ENCODE data around the gene PDF.
"Not testable (repeated sequence)": the region's sequence is repeated elsewhere in the genome, so short reads cannot be mapped to it uniquely, and the experiment has no call there.

The PDF gene

DNA sequence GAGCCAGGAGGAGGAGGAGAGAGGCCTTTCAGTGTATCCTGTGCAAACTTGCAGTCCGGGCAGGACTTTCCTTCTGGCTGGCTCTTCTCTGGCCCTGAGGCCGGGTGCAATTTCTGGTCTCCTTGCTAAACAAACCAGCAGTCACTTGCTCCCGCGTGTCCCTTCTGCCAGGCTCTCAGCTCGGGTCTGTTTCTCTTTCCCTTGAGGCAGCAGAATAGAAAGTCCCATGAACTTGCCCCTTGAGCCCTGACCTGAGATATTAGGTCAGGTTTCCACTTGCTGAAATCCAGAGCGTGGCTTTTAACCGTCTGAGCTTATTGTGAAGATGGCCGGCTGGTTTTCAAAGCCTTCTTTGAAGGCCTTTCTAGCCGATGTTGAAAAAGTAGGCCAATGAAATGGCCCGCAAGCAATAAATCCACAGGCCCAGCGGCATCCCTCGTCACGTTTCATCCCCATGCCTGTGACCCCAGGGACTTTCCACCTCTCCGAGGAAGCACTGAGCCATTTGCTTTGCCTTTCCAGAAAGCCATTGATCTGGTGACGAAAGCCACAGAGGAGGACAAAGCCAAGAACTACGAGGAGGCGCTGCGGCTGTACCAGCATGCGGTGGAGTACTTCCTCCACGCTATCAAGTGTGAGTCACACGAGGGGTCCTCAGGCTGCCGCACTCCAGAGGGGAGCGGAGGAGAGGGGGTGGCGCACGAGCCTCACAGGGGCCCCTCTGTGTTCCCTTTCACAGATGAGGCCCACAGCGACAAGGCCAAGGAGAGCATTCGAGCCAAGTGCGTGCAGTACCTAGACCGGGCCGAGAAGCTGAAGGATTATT, 14.7 kb downstream of the PDF start:
- DNase-seq = no peak

DNA sequence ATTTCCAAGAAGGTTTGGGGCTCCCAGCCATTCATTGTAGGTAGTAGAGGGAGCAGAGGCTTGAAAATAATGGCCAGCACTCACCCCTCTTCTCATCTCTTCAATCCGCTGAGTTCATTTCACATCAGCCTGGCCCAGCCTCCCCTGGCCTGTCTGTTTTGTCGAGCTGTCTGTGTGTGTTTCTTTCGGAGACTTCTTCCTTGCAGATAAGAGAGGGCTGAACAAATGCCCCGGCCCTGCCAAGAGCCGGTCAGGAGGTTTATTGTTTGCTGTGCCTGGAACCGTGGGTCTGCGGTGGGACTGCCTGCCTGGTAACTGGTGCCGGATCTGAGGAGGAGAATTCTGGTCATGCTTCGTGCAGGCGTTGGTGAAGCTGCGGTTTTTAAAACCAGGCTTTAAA, 15.9 kb downstream of the PDF start:
- DNase-seq = no peak

DNA sequence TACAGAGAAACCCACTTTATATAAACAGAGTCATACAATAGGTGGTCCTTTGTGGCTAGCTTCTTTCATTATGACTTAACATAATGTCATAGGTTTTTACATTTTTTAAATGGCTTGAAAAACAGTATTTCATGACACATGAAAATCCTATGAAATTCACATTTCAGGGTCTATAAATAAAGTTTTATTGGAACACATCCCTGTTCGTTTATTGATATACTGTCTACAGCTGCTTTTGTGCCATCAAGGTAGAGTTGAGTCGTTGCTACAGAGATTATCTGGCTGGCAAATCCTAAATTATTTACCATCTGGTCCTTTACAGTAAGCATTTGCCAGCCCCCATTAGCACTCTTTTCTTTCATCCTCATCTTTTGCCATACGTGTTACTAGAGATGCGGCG, 16.9 kb downstream of the PDF start:
- DNase-seq = no peak

DNA sequence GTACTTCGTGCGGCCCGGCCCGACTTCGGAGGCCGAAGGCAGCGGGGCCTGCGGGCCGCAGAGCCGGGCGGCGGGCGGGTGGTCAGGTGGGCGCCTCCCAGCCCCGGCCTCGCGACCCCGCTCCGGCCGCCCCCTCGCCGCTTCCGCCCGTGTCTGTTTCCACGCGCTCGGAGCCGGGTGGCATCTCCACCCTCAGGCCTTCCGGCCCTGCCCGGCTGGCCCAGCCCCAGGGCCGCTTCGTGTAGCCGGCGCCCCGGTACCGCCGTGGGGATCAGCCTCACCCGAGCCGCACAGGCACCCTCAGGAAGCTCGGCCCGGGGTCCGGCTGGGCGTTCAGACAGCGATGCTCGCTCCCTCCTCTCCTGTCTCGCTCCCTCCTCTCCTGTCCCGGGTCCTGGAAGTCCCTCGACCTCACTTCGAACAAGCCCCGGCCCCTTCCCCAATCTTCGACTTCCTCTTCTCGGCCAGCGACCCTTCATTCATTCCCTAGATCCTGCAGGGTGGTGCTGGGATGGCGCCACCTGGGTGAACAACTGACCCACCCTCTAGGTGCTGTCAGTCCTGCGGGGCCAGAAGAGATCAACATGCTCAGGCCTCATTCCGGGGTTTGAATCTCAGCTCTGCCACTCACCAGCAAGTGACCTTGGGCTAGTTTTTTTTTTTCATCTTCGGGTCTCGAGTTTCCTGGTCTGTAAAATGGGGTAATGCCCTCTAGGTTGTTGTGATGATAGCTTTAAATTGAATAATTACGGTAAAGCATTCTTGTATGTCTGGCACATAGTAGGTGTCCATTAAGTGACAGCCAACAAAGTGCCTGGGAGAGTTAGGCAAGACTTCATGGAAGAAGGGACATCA, 18.6 kb downstream of the PDF start:
- DNase-seq = no peak

DNA sequence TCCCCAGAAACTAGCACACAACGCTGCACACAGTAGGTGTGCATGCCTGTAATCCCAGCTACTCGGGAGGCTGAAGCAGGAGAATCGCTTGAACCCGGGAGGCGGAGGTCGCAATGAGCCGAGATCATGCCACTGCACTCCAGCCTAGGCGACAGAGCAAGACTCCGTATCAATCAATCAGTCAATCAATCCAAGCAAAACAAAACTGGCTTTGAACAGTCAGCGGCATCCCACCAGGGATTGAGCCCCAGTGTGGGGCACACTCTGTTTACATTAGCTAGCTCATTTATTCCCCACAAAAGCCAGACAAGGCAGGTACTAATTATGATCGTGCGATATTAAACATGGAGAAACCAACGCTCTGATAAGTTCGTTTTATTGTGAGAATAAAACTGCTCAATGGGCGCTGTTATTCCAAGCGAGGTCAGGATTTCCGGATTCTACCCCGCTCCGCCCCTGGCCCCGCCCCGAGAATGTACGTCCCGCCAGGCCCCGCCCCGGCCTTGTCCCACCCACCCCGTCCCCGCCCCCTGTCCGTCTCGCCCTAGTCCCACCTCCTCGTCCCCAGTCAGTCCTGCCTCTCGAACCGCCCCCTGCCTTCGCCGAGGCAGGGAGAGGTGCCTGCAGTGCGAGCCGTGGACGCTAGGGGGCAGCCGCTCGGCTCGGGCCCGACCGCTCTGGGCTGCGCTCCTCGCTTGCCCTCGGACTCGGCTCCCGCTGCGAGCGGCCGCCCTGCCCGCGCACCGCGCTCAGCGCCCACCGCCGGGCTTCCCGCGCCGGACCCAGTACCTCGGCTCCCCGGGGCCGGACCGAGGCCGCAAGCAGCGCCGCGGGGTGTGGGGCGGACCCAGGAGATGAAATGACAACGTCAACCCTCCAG, 19.5 kb downstream of the PDF start, which contains the start of gene VPS4A:
TSS of gene VPS4A (plus strand) at position 698 of the 880 bp plus-strand sequence. CDS start at position 860, 162 bp downstream.
- peak; percentile 73 for DNase-seq

DNA sequence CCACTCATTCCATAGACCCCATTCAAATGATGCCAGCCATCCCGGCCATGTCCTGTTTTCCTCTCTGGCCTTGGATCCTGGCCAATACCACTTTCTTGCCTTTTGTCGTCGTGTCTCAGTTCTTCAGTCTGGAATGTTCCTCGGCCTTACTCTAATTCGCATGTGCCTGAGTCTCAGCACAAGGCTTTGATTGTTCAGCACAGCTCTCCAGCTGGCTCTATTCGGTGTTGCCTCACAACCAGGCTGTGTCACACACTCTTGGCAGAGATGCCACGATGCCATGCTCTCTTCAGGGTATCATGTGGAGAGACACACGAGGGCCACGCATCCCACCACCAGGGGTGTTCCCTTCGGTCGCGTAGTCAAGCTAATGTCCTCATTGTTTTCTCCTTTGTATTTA, 21.1 kb downstream of the PDF start:
- no peak for DNase-seq

DNA sequence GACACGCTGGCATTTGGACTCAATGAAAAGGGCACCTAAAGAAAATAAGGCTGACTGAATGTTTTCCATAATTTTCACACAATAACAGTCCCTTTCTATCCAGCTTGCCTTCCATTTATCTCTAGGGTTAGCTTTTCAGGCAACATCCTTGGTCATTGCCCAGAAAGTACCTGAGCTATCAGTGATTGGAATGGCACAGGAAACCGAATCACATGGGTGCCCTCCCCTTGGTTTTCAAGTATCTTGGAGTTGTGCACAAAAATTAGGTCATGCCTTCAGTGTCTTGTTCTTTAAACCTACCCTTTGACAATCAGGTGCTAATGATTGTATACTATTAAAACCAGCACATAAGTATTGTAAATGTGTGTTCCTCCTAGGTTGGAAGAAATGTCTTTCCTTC, 22.5 kb downstream of the PDF start:
- DNase-seq = no peak

DNA sequence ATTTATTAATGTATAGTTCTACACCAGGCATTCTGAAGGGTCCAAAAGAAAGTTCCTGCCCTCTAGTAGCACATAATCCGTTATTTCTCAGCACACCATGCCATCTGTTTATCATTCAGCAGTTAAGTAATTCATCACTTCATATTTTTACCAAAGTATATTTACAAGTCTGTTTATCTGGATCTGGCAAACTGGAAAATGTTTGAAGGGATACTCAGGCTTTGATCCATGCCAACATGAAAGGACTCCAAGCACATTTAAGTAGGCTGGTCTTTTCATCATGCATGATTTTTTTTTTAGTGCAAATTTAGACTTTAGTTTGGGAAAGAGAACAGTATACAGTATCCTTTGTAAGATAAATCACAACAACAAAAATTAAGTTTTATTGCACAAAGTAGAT, 23.3 kb downstream of the PDF start:
- no peak for DNase-seq

DNA sequence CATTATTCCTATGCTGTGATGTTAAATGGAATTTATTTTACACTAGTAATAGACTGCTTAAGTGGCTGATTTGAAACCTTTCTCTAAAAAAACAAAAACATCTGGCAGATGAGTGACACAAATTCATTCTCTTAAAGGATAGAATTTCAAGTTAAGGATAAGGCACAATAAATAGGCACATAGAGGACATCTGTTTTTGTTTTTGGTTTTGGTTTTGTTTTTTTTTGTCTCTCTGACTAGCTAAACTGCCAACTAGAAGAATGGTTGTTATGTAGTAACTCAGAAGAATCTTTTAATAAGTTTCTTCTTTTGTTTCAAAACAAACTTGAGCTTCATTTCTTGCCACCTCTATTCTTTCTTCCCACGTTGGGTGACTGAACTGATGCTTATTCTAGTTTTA, 24.4 kb downstream of the PDF start:
- DNase-seq = no peak

DNA sequence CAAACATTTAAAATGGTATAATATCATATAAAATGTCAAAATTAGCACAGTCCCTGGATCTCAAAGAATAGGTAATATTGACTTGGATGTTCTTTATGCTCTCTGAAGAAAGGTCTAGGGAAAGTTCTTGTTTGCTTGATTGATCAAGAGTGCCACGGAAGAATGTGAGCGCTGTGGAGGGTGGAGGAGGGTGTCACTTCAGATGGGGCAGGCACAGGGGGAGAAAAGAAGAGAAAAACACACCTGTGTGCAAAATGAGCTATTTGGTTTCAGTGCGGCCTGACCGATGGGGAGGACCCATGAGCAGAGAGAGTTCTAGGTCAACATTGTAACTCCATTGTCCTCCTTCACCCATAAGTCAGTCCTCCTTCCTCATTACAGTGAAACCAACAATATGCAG, 28.1 kb downstream of the PDF start:
- DNase-seq = no peak

DNA sequence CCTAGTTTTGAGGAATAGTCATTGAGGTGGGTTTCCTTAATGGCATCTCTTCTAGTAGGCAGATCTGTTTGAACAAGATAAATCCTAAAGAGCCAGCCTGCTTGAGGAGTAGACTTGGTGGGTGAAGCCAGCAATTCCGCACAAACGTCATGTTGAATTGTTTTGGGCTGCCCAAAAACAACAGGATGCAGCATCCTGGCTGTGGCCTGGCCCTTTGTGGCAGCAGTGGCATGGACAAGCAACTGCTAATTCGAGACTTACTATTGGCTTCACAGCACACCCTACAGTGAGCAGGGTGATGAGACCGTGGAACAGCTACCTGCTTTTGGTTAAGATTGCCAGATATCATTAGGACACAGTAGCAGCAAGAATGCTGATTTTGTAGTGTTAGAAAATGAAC, 28.5 kb downstream of the PDF start:
- no peak for DNase-seq

DNA sequence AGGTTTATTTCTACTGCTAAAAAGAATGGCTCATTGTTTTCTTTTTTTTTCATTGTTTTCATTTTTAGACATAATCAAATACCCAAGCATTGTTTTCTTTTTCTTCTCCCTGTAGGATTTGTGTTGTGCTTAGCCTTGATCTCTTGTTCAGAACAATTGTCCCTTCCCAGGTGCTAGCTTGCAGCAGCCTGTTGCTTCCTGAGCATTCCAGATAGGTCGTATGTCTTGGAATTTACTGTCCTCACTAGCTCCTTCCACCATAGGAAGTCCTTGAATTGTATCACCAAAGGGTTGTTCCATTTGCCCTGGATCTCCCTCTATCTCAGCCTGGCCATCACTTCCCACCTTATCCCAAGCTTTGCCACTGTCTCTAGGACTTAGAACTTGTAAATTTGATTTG, 29.2 kb downstream of the PDF start:
- DNase-seq = no peak

DNA sequence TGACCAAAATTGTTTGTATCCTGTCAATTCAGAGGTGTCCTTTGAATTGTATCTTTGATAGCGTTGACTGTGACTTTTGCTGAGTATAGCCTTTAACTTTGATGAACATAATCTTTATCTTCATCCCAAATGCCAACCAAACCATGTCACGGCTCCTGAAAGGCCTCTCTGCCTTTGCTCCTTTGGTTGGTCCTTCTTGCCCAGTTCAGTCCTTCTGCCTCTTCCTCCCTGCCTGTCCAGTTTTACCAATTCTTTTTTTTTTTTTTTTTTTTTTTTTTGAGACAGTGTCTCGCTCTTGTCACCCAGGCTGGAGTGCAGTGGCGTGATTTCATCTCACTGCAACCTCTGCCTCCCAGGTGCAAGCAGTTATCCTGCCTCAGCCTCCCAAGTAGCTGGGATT, 32.1 kb downstream of the PDF start:
- no peak for DNase-seq

DNA sequence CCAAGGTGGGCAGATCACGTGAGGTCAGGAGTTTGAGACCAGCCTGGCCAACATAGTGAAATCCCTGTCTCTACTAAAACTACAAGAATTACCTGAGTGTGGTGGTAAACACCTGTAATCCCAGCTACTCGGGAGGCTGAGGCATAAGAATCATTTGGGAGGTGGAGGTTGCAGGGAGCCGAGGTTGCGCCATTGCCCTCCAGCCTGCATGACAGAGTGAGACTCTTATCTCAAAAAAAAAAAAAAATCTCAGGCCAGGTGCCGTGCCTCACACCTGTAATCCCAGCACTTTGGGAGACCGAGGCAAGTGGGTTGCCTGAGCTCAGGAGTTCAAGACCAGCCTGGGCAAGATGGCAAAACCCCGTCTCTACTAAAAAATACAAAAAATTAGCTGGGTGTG, 33.6 kb downstream of the PDF start:
- not testable (repeated sequence) for DNase-seq

DNA sequence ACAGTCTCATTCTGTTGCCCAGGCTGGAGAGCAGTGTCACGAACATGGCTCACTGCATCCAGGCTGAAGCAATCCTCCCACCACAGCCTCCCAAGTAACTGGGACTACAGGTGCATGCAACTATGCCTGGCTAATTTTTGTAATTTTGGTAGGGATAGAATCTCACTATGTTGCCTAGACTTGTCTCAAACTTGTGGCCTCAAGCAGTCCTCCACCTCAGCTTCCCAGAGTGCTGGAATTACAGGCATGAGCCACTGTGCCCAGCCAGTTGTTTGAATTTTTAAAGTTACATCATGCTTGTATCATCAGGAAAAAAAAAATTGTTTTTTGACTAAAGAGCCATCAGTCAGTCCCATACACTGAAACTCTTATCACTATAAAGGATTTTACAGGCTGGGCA, 36.3 kb downstream of the PDF start:
- DNase-seq = no peak

DNA sequence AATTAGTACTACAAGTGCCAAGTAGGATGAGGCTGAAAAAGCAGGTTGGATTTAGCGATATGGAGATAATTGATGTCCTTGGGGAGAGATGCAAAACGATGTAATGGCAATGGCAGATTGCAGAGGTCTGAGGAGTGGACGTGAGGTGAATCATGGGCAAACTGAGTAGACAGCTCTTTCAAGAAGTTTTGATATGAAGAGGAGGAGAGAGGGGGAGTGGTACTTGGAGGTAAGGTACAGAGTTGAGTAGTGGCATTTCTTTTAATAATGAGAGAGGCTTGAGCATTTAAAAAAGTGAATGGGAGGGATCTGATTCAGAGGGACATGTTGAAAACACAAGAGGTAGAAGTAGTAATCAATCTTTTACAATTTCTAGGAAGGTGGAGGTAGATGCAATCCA, 37.0 kb downstream of the PDF start:
- no peak for DNase-seq

DNA sequence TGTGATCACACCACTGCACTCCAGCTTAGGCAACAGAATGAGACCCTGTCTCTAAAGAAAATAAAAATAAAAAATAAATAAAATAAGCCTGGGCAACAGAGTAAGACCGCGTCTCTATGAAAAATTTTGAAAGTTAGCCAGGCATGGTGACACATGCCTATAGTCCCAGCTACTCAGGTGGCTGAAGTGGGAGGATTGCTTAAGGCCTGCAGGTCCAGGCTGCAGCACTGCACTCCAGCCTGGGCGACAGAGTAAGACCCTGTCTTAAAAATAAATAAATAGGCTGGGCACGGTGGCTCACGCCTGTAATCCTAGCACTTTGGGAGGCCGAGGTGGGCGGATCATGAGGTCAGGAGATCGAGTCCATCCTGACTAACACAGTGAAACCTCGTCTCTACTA, 38.7 kb downstream of the PDF start:
- not testable (repeated sequence) for DNase-seq

DNA sequence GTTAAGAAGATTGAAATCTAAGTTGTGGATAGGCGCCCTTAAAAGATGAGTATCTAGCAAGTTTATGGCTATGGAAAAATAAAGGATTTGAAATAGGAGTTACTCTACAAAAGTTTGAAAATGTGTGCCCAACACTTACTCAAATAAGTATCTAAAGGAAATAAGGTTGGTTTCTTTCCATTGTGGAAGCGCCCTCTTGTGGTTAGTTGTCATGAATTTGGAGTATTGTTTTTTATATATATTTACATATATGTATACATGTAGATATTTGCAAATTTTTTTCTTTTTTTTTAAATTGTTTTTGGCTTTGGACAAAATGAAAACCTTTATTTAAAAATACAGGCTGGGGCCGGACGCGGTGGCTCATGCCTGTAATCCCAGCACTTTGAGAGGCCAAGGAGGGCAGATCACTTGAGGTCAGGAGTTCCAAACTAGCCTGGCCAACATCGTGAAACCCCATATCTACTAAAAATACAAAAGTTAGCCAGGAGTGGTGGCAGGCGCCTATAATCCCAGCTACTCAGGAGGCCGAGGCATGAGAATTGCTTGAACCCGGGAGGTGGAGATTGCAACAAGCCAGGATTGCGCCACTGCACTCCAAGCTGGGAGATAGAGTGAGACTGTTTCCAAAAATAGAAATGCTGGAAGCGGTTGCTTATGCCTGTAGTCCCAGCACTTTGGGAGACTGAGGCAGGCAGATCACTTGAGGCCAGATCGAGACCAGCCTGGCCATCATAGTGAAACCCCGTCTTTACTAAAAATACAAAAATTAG, 43.3 kb downstream of the PDF start:
- peak; percentile 1 for DNase-seq

DNA sequence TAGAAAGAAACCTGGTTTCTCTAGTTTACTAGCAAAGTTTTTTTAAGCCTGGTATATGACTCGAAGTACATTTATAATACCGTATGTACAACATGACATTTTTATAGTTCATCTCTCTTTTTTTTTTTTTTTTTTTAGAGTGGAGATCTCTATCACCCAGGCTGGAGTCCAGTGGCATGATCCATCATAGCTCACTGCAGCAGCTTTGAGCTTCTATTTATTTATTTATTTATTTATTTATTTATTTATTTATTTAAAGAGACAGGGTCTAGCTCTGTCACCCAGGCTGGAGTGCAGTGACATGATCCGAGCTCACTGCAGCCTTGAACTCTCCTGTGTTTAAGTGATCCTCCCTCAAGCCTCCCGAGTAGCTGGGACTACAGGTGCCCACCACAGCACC, 45.1 kb downstream of the PDF start:
- DNase-seq = no peak

DNA sequence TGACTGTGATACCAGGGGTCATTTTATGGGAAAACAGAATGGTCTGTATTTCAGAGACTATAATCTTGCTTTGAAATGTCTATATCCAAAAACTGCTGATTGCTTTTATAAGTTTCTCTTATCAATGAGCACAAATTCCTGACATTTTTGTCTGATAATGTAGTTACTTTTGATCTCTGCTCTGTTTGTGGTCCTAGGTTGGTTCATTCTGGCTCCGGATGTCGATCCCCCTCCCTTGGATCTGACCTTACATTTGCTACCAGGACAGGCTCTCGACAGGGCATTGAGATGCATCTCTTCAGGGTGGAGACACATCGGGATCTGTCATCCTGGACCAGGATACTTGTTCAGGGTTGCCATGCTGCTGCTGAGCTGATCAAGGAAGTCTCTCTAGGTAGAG, 46.5 kb downstream of the PDF start:
- no peak for DNase-seq

DNA sequence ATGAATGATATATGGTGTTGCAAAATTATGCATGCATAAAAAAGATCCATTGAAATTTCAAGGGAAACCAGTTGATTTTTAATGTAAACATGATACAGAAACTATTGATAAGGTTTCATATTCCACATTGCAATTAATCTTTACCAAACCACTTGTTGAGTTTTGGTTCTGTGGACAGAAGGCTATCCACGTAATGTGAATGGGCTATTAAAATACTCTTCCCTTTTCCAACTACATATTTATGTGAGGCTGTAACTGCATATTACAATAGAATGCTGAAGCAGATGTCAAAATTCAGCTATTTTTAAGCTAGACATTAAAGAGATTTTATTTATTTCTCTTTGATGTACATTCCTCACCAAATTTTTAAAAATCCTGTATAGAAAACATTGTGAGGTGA, 53.0 kb downstream of the PDF start:
- DNase-seq = no peak

Data from NCI-H2029 treated with DMSO at 0.1 percent for 48 hours (cell line).